ENCODE measurements around the gene ATP6AP2.
A peak's percentile ranks its signal among the peaks of the same experiment; 100 is the strongest.
"Not testable (repeated sequence)": the region's sequence is repeated elsewhere in the genome, so short reads cannot be mapped to it uniquely, and the experiment has no call there.

Gene ATP6AP2

GRCh38 chrX:40580537-40581335 is at the start of gene ATP6AP2:
TSS of gene ATP6AP2 (plus strand) at chrX:40580970. CDS start at chrX:40581066, 96 bp downstream.
- DNase-seq = peak; percentile 90

DNA sequence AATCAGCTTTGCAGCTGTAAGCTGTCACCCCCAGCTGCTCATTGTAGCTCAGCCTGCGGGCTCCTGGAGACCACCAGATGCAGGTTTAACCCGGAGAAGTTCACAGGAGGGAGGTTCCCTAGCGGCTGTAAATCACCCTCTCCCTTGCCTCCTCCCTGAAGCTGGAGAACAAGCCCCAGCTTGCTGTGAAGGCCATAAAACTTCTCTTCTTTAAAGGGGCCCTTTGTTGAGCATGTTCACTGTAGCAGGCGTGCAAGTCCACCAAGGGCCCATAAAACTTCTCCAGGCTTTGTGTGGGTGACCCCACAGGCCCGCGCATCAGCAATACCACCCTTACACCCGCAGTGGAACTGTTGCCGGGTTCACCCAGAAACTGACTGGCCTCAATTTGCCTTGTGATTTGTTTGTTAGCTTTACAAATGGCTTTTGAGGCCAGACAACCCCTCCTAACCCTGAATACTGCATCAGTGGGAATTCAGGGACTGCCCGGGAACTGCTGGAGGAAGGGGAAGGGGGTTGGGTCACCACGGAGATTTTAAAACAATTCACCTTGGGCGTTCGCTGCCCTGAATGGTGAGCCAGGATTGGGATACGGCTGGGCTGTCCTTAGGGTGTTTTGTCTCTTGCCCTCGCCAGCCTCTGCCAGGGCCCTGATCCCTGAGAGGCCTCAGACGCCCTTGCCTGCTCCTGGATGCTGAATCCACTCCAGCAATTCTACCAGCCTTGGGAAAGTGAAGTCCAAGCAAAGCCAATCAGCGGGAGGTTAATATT is 49.5 kb upstream of the ATP6AP2 start:
- DNase-seq = no peak

DNA sequence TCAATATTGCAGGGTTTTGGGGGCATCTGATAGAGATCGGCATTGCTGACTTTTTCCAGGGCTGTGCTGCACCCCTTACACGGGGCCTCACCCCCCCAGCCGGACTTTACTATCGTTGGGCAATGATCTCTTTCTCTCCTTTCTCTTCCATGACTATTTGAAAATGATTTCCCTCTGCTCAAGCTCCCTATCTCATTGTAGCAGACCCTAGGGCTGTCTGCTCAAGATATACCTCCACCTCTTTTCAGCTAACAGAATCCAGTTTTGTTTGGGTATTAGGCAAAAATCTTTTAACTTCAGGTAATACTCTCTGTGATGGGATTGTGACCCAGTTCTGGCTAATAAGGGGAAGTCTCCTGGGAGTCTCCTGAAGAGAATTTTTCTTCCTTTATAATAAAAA is 43.5 kb upstream of the ATP6AP2 start:
- no peak for DNase-seq

GRCh38 chrX:40538406-40538805 is 42.4 kb upstream of the ATP6AP2 start:
- DNase-seq = no peak

DNA sequence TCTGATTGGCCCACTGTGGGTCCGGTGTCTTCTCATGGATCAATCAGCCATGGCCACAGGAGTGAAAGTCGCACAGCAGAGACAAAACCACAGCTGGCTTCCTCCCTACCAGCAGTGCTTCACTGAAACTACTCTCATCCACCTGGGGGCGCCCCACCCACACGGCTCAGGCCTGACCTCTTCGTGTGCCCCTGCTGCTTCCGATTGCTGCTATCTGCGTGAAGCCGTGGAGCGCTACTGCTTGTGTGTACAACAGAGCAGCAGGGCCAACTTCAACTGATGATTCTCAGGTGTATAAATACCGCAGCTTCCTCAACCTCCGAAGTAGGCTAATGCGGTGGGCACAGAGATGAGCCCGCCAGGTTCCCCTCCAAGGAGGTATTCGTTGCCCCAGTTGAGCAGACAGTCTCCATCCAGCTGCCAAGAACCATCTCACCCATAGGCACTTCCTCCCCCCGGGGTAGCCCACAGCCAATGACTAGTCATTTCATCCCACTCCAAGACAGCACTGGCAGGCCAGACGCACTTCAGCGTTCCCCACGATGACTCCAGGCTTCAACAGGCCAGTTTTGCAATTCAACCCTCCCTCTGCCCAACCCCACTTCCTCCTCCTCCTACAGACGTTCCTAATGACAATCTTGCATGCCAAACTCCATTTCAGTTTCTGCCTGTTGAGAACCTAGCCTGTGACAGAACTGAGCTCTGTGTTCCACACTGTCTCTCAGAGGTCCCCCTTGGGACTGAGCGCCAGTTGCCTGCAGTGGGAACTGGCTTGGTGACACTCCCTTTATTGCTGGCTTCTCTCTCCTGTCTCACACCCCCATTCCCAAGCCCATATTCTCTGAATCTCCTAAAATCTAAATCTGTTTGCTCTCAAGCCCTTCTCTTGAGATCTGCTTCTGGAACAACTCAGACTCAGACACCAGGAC is 41.3 kb upstream of the ATP6AP2 start:
- no peak for DNase-seq

- DNase-seq = no peak
These were observed 38.6 kb upstream of the ATP6AP2 start for GRCh38 chrX:40542208-40542607.

DNA sequence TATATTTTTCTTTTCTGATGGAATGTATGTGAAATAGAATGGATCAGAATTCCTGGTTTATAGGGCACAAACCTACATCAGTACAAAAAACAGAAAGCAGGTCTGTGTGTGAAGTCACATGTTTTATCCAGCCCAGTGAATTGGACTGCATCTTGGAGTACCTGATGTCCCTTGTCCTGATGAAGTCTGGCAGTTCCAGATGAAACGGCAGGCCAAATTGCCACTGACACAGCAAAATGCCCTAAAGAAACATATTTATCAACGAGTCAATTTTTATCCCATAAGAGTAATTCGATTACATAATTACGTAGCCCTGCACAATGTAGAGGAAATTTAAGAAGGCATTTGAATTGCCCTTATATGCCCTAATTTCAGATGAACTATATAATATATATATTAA is 37.8 kb upstream of the ATP6AP2 start:
- no peak for DNase-seq

DNA sequence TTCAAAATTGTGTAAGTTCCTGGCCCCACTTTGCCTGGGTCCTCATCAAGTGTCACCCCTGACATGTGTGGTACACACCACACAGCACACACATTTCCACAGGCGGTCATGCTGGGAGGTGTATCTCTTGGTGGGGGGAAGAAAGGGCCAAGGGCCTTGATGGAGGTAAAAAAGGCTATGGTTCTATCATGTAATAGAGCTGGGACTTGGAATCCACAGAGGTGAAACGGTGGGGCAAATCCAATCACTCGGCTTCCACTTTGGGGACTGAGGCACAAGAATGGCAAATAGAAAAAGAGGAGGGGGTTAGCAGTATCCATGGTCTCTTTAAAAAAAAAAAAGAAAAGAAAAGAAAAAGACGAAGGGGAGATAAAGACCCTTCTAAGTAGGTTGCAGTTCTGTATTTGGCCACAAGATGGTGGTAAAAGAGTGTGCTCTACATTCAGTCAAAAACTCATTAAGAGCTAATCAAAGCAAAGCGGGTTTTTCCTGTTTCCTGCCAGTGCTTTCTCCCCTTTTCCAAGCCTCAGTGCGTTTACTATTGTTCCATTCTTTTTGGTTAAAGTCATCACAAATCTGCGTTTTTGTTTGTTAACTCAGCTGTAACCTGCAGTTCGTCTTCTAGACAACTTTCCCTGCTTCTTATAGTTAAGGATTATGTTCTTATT is 37.0 kb upstream of the ATP6AP2 start:
- no peak for DNase-seq

DNA sequence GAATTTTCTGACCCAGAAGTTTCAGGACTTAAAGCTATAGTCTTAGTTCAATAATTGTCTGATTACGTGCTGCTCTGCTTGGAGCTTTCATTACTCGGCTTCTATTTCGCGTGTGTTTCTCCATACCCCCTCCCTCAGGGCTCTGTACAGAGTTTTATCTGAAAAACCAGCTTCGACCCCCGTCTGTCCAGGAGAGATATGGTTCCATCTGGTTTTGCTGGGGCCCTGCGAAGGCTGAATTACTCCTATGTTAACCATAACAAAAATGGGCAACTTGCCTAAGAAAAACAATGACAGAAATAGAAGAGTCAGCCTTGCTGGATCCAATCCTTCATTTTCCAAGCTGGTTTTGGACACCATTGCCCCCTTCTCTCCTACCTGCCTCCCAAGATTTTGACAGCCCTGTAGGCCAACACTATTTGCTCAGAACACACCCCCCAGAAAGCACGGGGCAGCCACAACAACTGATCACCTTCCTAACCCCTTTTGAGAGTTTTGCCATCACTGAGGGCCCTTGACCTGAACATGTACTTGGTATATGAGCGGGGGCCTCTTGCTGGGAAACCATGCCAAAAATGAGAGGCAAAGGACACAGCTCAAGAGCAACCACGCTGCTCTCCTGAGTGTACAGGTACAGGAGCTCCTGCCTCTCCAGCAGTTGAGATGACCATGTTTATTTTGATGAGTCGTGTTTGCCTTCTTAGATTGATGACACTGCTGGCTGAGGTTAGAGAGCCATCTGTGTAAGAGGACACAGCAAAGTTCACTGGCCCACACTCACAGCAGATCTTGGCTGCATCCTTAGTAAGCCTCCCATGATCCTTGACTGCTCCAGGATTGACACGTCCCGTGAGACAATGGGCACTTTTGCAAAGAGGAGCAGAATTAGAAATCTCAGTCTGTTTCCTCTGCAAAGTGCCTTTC is 36.2 kb upstream of the ATP6AP2 start:
- no peak for DNase-seq

- DNase-seq = no peak
These were observed 33.9 kb upstream of the ATP6AP2 start for GRCh38 chrX:40546870-40547269.

GRCh38 chrX:40550066-40550465 is 30.7 kb upstream of the ATP6AP2 start:
- DNase-seq = no peak

DNA sequence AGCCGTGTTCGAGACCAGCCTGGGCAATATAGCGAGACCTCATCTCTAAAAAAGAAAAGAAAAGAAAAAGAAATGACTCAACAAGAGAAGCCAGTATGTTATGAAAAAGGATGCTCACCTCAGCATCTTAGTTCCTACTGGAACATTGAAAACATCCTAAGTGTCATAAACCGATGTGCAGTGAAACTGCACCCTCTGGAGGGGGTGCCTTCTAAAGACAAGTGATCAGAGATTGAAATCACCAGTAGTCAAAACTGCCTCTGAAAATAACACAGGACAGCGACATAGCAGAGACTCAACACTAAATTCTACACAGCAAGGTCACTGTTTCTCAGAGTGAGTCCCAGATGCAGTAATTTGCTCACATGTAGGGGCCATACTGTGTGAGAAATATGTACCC is 28.0 kb upstream of the ATP6AP2 start:
- DNase-seq = no peak

- no peak for DNase-seq
These were observed 22.2 kb upstream of the ATP6AP2 start for GRCh38 chrX:40558590-40558989.

GRCh38 chrX:40563784-40564183 is 17.0 kb upstream of the ATP6AP2 start:
- DNase-seq = no peak

- DNase-seq = no peak
These were observed 16.3 kb upstream of the ATP6AP2 start for GRCh38 chrX:40564447-40564846.

DNA sequence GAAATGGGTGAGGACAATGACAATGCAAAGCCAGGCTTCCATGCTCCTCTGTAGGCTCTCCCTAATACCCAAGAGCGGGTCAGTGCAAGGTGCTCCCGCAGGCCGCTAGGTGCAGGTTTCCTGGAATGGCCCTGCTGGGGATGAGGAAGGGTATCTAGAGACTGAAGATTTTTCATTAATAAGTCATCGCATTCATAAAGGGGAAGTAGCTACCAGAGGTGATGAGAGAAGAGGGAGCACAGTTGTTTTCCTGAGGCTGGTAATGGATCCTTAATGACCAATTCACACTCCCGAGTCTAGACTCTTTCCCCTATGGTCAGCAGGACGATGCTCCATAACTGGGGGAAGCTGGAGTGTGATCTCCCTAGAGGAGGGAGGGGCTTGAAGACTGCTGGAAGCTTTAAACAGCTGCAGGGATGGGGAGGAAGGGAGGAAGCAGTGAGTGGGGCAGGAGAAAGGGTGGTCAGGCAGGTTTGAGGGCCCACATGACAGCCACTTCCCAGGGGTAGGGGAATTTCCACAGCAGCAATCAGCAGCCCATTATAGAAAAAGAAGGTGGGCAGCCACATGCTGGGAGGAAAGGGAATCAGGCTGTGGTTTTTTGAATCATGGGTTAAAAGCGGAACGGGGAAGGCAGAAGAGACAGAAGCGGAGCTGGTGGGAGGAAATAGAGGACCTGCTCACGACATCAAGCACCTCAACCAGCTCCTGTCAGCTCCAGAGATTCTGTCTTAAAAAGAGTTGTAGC is 10.2 kb upstream of the ATP6AP2 start:
- DNase-seq = no peak

GRCh38 chrX:40571164-40571563 is 9.6 kb upstream of the ATP6AP2 start:
- not testable (repeated sequence) for DNase-seq

GRCh38 chrX:40571600-40571999 is 9.2 kb upstream of the ATP6AP2 start:
- DNase-seq = no peak

DNA sequence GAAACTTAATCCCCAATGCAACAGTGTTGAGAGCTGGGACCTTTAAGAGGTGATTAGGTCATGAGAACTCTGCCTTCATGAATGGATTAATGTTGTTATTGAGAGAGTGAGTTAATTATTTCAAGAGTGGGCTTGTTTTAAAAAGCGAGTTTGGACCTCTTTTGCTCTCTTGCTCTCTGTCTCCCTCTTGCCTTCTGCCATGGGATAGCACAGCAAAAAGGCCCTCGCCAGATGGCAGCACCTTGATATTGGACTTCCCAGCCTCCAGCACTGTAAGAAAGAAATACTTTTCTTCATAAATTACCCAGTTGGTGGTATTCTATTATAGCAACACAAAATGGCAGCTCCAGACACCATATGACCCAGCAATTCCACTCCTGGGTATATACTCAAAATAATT is 7.0 kb upstream of the ATP6AP2 start:
- no peak for DNase-seq

DNA sequence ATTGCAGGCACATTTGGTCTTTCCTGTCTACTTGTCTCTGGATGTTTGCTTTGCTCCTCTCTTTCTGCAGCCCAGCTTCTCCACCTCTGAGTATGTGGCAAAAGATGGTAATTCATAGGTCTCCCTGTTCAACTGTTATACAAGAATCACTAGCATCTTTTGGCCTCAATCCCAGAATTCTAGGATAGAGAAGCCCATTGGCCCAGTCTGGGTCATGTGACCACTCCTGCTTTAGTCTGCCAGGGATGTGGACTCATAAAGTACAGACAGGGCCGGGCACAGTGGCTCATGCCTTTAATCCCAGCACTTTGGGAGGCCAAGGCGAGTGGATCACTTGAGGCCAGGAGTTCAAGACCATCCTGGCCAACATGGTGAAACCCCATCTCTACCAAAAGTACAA is 5.4 kb upstream of the ATP6AP2 start:
- not testable (repeated sequence) for DNase-seq

DNA sequence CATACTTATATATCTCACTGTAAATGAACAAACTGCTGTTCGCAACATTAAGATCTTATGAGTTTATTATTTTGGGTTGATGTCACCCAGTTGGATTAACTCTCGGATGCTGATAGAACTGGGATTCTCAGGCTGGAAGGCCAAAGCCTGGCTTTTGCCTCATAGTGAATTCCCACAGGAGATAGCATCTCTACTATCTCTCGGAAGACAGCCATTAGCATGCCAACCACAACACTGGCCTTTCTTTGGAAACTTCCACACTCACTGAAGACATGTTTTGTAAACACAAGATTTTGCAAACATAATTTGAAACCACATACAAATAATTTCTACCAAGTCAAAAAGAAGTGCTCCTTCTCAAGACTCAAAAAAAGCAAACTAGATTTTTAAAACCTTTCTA is 4.5 kb upstream of the ATP6AP2 start:
- DNase-seq = no peak
